ENCODE results near the gene ARHGEF38.

DNA sequence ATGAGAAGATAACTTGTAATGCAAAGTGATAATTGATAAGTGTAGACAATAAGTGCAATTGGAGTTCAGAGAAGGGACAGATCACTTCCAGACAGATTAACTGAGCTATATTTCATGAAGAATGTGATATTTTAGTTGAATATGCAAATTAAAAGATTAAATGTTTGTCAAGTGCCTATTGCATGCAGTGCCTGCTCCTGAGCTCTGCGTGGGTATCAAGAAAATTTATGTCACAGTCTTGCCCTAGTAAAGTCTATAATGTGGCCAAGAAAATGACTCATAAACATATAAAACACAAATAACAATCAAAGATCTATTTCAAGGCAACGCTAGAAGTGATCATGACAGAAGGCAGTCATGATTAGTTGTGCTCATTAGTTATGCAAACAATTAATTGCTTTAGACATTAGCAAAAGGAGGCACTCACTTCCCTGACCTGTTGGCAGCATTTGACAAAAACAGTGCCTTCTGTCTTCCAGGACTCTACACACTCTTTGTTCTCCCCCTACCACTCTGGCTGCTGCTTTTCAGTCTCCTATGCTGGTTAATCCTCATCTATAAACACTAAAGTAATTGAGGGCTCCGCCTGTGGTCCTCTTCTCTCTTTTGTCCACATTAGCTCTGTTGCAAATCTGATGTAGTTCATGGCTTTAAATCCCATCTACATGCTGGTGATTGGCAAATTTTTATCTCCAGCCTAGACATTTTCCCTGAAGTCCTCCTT is 47.7 kb downstream of the ARHGEF38 start:
- TF ChIP-seq POLR2AphosphoS5 (IDR thresholded peaks at IDR 0.05; ENCODE audit: low read depth, low read length) (no peak), TAF1 (IDR thresholded peaks at IDR 0.05; ENCODE audit: borderline replicate concordance, insufficient read depth, low read length) (no peak), SIN3A (IDR thresholded peaks at IDR 0.05; ENCODE audit: borderline replicate concordance, insufficient read depth, low read length) (no peak), FOXP2 (optimal IDR thresholded peaks at IDR 0.05; ENCODE audit: borderline replicate concordance, extremely low read depth, extremely low read length, insufficient read depth) (no peak)
- TF ChIP-seq, protein P1, sequence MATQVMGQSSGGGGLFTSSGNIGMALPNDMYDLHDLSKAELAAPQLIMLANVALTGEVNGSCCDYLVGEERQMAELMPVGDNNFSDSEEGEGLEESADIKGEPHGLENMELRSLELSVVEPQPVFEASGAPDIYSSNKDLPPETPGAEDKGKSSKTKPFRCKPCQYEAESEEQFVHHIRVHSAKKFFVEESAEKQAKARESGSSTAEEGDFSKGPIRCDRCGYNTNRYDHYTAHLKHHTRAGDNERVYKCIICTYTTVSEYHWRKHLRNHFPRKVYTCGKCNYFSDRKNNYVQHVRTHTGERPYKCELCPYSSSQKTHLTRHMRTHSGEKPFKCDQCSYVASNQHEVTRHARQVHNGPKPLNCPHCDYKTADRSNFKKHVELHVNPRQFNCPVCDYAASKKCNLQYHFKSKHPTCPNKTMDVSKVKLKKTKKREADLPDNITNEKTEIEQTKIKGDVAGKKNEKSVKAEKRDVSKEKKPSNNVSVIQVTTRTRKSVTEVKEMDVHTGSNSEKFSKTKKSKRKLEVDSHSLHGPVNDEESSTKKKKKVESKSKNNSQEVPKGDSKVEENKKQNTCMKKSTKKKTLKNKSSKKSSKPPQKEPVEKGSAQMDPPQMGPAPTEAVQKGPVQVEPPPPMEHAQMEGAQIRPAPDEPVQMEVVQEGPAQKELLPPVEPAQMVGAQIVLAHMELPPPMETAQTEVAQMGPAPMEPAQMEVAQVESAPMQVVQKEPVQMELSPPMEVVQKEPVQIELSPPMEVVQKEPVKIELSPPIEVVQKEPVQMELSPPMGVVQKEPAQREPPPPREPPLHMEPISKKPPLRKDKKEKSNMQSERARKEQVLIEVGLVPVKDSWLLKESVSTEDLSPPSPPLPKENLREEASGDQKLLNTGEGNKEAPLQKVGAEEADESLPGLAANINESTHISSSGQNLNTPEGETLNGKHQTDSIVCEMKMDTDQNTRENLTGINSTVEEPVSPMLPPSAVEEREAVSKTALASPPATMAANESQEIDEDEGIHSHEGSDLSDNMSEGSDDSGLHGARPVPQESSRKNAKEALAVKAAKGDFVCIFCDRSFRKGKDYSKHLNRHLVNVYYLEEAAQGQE (IDR thresholded peaks at IDR 0.05; ENCODE audit: insufficient read depth in 1 of 2, low read depth in 2 of 2, low read length in 2 of 2) = no peak
